Measurements from ENCODE around the gene MACROD2. TPM values are rescaled to one million over a fixed set of nuclear protein-coding genes. Genes with fewer than 3 reads are reported as not detected.

MACROD2 gene
- total RNA-seq, 2 donors from 2014 or later = 0.95 to 4.2 TPM

DNA sequence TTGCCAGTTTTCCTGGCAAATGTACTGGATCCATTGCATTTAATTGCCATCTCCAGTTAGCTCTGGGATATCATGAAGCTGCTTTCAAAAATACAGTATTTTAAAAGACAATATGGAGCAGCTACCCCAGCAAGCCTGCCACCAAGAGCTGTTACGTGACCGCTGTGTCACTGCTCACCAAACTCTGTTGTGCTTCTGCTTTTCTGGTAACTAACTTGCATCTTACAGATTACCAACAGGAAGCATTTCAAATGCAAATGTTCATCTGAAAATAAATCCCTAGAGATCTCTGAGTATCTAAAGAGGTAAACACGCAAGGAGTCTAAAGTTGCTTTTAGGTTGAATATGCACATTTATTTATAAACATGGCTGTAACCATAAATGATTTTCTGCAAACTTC is 1569.7 kb downstream of the MACROD2 start:
- no peak for ATAC-seq (ENCODE audit: insufficient number of reproducible peaks, low FRiP score, low read depth)
- H3K27ac ChIP-seq = no peak overlapping the region
- H3K9me3 ChIP-seq = no peaks in the 10 kb centered on the region
- DNase-seq (ENCODE audit: low spot score) = no peak
- no peaks in the 10 kb centered on the region for H3K36me3 ChIP-seq
- no peak for TF ChIP-seq CTCF (IDR thresholded peaks at IDR 0.05)
- no peaks in the 10 kb centered on the region for H3K27me3 ChIP-seq (replicated peaks; ENCODE audit: insufficient read depth)
- no peak overlapping the region for H3K4me3 ChIP-seq
- peaks cover 0 to 4% of the 10 kb centered on the region in 2 donors for H3K4me1 ChIP-seq (ENCODE audit: control insufficient read depth in 1 of 2, low read depth in 2 of 2)

DNA sequence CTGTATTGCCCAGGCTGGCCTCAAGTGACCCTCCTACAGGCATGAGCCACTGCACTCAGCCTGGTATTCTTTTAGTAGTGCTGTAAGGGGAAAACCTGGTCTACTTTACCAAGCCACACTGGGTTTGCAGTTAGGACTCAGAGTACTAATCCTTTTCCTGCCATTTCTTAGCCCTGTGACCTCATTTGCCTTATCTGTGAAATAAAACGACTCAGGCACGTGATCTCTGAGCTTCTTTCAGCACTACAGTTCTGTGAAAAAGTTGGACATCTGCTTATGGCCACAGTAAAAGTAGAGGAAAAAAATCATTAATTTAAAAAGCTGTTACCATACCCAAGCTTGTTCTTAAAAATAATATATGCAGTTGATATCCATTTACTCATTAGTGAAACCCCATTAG is 1570.5 kb downstream of the MACROD2 start:
- no peak overlapping the region for H3K4me3 ChIP-seq
- no peak for ATAC-seq (ENCODE audit: insufficient number of reproducible peaks, low FRiP score, low read depth)

DNA sequence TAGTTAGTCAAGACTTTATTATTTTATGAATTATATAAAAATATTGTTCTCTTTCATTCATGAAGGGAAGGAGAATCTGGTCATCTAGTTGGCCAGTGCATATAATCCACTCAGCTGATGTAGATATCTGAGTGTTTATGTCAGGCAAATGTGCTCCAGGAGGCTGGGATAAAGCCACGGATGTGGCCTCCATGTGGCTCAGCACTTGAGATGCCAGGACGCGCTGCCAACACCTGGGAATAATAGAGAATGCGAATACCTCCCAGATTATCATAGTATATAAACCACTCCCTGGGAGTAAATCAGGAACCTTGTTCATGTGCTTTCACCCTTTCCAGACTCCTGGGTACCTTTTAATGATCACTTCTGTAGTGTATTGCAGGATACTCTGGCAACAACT is 1571.9 kb downstream of the MACROD2 start:
- Histone ChIP-seq H3K9me3 (no peaks in the 10 kb centered on the region), H3K27ac (no peak overlapping the region), H3K4me3 (no peak overlapping the region), H3K27me3 (replicated peaks; ENCODE audit: insufficient read depth) (no peaks in the 10 kb centered on the region), H3K36me3 (no peaks in the 10 kb centered on the region), H3K4me1 (ENCODE audit: control insufficient read depth in 1 of 2, low read depth in 2 of 2) (peaks cover 0 to 4% of the 10 kb centered on the region in 2 donors)
- DNase-seq (ENCODE audit: low spot score) = no peak
- no peak for ATAC-seq (ENCODE audit: insufficient number of reproducible peaks, low FRiP score, low read depth)
- no peak for TF ChIP-seq CTCF (IDR thresholded peaks at IDR 0.05)

More for the DNA sequence above, 1570.5 kb downstream of the MACROD2 start:
- no peak for DNase-seq (ENCODE audit: low spot score)
- Histone ChIP-seq H3K36me3 (no peaks in the 10 kb centered on the region), H3K27me3 (replicated peaks; ENCODE audit: insufficient read depth) (no peaks in the 10 kb centered on the region), H3K9me3 (no peaks in the 10 kb centered on the region), H3K4me1 (ENCODE audit: control insufficient read depth in 1 of 2, low read depth in 2 of 2) (peaks cover 0 to 4% of the 10 kb centered on the region in 2 donors), H3K27ac (no peak overlapping the region)
- TF ChIP-seq CTCF (IDR thresholded peaks at IDR 0.05) = no peak

DNA sequence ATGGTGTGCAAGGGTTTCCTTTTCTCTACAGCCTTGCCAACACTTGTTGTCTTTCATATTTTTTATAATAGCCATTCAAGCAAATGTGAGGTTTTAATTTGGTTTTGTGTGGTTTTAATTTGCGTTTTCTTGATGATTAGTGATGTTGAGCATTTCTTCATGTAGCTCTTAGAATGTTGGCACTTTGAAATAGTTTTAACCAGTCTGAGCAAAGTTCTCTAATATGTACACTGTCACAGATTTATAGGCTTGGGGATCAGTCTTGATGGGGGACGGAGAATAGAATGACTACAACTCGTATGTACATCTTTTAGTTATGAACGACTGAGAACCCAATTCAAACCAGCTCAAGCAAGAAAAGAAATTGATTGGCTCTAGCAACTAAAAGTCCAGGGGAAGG is 1574.8 kb downstream of the MACROD2 start:
- DNase-seq (ENCODE audit: low spot score) = no peak
- Histone ChIP-seq H3K4me3 (no peak overlapping the region), H3K36me3 (no peaks in the 10 kb centered on the region), H3K27ac (no peak overlapping the region), H3K27me3 (replicated peaks; ENCODE audit: insufficient read depth) (no peaks in the 10 kb centered on the region), H3K4me1 (ENCODE audit: control insufficient read depth in 1 of 2, low read depth in 2 of 2) (peaks cover 0 to 4% of the 10 kb centered on the region in 2 donors), H3K9me3 (no peaks in the 10 kb centered on the region)
- no peak for TF ChIP-seq CTCF (IDR thresholded peaks at IDR 0.05)
- no peak for ATAC-seq (ENCODE audit: insufficient number of reproducible peaks, low FRiP score, low read depth)

DNA sequence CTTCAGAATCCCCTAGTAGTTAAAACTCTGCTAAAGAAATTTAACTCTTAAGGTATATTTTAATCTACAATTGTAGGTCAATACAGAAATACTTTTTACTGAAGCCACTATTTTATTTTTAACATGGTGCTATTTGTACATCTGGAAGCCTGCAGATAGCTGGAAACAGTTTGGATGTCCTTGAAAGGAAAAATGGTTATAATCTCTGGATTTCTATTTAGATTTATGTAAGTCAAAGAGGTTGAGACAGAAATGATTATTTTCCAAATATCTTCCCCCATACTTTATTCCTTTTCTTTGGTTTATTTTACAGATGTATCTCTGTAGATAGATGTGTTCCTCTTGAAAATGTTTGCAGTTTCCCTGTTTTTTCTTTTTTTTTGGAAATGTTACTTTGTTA is 1575.7 kb downstream of the MACROD2 start:
- Histone ChIP-seq H3K36me3 (no peaks in the 10 kb centered on the region), H3K9me3 (no peaks in the 10 kb centered on the region), H3K27me3 (replicated peaks; ENCODE audit: insufficient read depth) (no peaks in the 10 kb centered on the region), H3K4me3 (no peak overlapping the region), H3K27ac (no peak overlapping the region), H3K4me1 (ENCODE audit: control insufficient read depth in 1 of 2, low read depth in 2 of 2) (peaks cover 0 to 4% of the 10 kb centered on the region in 2 donors)
- no peak for ATAC-seq (ENCODE audit: insufficient number of reproducible peaks, low FRiP score, low read depth)
- TF ChIP-seq CTCF (IDR thresholded peaks at IDR 0.05) = no peak
- no peak for DNase-seq (ENCODE audit: low spot score)
